ENCODE measurements around the gene MYO5B. TPM values are rescaled to one million over a fixed set of nuclear protein-coding genes. Genes with fewer than 3 reads are reported as not detected.

MYO5B gene
- total RNA-seq, 1 experiment from 2014 or later = 56.7 TPM

DNA sequence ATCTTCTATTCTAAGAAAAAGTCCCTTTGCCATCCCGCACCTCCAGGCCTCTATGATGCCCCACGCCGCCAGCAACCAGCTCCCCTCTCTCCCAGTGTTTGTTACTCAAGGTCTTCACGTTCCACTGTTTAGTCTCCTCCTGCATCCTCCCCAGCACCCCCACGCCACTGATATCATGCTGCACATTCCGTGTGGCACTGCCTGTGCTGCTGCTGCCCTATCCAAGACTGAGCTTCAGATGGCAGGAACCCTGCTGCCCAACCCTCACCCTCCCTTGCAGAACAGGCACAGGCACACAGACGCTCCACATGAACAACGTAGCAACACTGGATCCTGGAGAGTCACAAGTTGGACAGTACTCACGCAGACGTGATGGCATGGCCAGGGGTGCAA is 35.3 kb downstream of the MYO5B start:
- H3K27ac Mint-ChIP-seq (ENCODE audit: unreplicated experiment) = peak overlapping the region; percentile 86
- intact Hi-C loops (cut with micrococcal nuclease; ENCODE audit: unreplicated experiment) = loop anchor here (2.0 kb wide), 1 partner anchor 29 kb away; no protein-coding TSS in a partner anchor

DNA sequence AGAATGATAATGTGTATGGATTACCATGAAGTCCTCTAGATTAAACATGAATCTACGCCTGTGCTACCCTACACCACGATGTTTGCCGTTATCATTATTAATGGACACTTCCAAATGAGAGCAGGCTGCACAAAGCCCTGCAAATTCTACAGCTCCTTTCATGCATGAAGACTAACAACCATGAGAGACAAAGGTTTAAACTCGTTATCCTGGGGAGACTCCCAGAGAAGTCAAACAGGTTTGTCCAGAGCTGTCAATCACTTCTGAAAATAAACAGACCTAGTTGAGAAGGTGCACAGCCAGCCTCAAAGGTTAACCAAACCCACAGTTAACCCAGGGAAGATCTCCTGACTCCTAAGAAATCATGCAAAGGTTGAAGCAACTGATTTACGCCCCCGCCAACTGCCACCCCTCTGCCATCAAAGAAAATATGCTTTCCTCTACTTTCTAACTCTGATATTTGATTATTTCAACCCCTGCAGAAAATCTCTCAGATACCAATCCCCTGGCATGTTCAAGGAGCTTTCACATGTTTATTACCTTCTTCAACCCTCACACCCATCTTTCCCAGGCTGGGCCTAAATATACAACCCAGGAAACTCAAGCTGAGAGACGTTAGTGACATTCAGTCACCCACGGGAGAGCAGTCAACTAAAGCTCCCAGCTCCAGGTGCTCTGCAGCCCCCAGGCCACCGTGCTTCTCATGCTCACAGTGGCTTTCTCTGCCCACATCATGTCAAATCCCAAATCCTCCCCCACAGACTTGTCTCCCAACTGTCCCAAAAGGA is 35.9 kb downstream of the MYO5B start:
- intact Hi-C loops (cut with micrococcal nuclease; ENCODE audit: unreplicated experiment) = loop anchor here (2.0 kb wide), 1 partner anchor 28 kb away; no protein-coding TSS in a partner anchor
- Mint-ChIP-seq H3K4me1 (ENCODE audit: low read depth, unreplicated experiment) (peaks cover 77% of the 10 kb centered on the region), H3K4me3 (ENCODE audit: low read depth, unreplicated experiment) (peak overlapping the region; percentile 57), H3K9me3 (ENCODE audit: low read depth, unreplicated experiment) (no peaks in the 10 kb centered on the region), H3K27ac (ENCODE audit: unreplicated experiment) (peak overlapping the region; percentile 86), H3K27me3 (ENCODE audit: unreplicated experiment) (no peaks in the 10 kb centered on the region), H3K36me3 (ENCODE audit: insufficient read depth, unreplicated experiment) (peaks cover 16% of the 10 kb centered on the region)
- DNase-seq = peak; percentile 69
- TF ChIP-seq, protein P1, sequence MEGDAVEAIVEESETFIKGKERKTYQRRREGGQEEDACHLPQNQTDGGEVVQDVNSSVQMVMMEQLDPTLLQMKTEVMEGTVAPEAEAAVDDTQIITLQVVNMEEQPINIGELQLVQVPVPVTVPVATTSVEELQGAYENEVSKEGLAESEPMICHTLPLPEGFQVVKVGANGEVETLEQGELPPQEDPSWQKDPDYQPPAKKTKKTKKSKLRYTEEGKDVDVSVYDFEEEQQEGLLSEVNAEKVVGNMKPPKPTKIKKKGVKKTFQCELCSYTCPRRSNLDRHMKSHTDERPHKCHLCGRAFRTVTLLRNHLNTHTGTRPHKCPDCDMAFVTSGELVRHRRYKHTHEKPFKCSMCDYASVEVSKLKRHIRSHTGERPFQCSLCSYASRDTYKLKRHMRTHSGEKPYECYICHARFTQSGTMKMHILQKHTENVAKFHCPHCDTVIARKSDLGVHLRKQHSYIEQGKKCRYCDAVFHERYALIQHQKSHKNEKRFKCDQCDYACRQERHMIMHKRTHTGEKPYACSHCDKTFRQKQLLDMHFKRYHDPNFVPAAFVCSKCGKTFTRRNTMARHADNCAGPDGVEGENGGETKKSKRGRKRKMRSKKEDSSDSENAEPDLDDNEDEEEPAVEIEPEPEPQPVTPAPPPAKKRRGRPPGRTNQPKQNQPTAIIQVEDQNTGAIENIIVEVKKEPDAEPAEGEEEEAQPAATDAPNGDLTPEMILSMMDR (IDR thresholded peaks at IDR 0.05; ENCODE audit: unreplicated experiment) = no peak
- BruUV-seq (replicated peaks) = no TSS peak
- CTCF ChIA-PET = interaction anchor here (0.7 to 1.5 kb wide), 2 partner anchors 15 to 45 kb away, joined by 3 to 4 read pairs; no protein-coding TSS in a partner anchor

More for the DNA sequence above, 35.3 kb downstream of the MYO5B start:
- no peaks in the 10 kb centered on the region for H3K27me3 Mint-ChIP-seq (ENCODE audit: unreplicated experiment)
- peaks cover 77% of the 10 kb centered on the region for H3K4me1 Mint-ChIP-seq (ENCODE audit: low read depth, unreplicated experiment)
- H3K4me3 Mint-ChIP-seq (ENCODE audit: low read depth, unreplicated experiment) = peak overlapping the region; percentile 57
- DNase-seq = no peak
- no TSS peak for BruUV-seq (replicated peaks)
- CTCF ChIA-PET = interaction anchor here (1.5 kb wide), 1 partner anchor 16 kb away, joined by 4 read pairs; no protein-coding TSS in a partner anchor
- TF ChIP-seq, protein P1 (IDR thresholded peaks at IDR 0.05; ENCODE audit: unreplicated experiment) = no peak
- H3K36me3 Mint-ChIP-seq (ENCODE audit: insufficient read depth, unreplicated experiment) = peaks cover 16% of the 10 kb centered on the region
- H3K9me3 Mint-ChIP-seq (ENCODE audit: low read depth, unreplicated experiment) = no peaks in the 10 kb centered on the region

DNA sequence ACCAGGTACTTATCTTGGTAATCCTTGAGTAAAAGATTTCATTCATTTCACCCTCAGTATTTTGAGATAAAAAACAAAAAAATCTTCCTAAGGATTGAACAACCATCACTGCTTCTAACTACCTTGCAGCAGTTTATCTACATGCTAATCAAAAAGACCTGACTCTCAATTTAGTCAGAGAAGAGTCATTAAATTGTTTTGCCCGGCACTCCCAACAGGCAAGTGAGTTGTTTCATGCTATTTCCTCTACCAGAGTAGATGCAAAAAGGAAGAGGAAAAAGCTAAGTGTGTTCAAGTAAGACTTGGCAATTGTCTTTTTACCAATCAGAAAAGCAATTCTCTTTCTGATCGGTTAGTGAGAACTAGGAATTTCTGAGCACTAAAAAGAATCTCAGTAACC is 39.5 kb downstream of the MYO5B start:
- TF ChIP-seq, protein P1 (IDR thresholded peaks at IDR 0.05; ENCODE audit: unreplicated experiment) = no peak
- intact Hi-C loops (cut with micrococcal nuclease; ENCODE audit: unreplicated experiment) = no loop called here
- Mint-ChIP-seq H3K27ac (ENCODE audit: unreplicated experiment) (no peak overlapping the region), H3K36me3 (ENCODE audit: insufficient read depth, unreplicated experiment) (peaks cover 12% of the 10 kb centered on the region), H3K27me3 (ENCODE audit: unreplicated experiment) (no peaks in the 10 kb centered on the region), H3K4me3 (ENCODE audit: low read depth, unreplicated experiment) (no peak overlapping the region), H3K9me3 (ENCODE audit: low read depth, unreplicated experiment) (no peaks in the 10 kb centered on the region), H3K4me1 (ENCODE audit: low read depth, unreplicated experiment) (peaks cover 58% of the 10 kb centered on the region)
- BruUV-seq (replicated peaks) = no TSS peak
- DNase-seq = no peak
- CTCF ChIA-PET = no interaction called here

DNA sequence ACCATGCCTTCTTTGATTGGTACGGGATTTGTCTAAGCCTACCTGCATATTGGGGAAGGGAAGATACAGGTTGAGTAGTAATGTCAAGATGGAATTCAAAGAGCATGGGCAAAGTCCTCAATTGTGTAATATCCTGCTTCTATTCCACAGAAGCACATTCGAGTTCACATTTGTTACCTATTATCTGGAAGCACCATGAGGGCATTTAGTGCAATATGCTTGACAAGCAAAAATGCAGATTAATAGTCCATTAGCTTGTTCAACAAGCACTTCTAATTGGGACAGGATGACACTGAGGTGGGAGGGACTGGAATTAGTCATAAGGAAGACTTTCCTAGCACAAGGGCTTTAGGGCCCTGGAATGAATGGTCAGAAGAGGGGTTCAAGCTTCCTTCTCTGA is 40.5 kb downstream of the MYO5B start:
- H3K9me3 Mint-ChIP-seq (ENCODE audit: low read depth, unreplicated experiment) = no peaks in the 10 kb centered on the region
- H3K4me3 Mint-ChIP-seq (ENCODE audit: low read depth, unreplicated experiment) = no peak overlapping the region
- no TSS peak for BruUV-seq (replicated peaks)
- TF ChIP-seq, protein P1 (IDR thresholded peaks at IDR 0.05; ENCODE audit: unreplicated experiment) = no peak
- no peak for DNase-seq
- intact Hi-C loops (cut with micrococcal nuclease; ENCODE audit: unreplicated experiment) = no loop called here
- H3K27ac Mint-ChIP-seq (ENCODE audit: unreplicated experiment) = no peak overlapping the region
- no peaks in the 10 kb centered on the region for H3K27me3 Mint-ChIP-seq (ENCODE audit: unreplicated experiment)
- CTCF ChIA-PET = interaction anchor here (0.6 kb wide), 1 partner anchor 41 kb away, joined by 3 read pairs; the partner anchor contains the start of gene MYO5B
- H3K36me3 Mint-ChIP-seq (ENCODE audit: insufficient read depth, unreplicated experiment) = peaks cover 7% of the 10 kb centered on the region
- H3K4me1 Mint-ChIP-seq (ENCODE audit: low read depth, unreplicated experiment) = peaks cover 48% of the 10 kb centered on the region
